OCI-LY3 (cell line): ENCODE results near the gene SERPINI1.

Source experiments
- H2AFZ ChIP-seq: fragments of 200-600, 300-600 bp; shearing (Covaris generic); 2 replicates; pipeline ENCODE4 v1.6.0; 2014; ENCODE audit warnings: antibody characterized with exemption, low read depth, low read length
- H3K27ac ChIP-seq: fragments of 200-600, 300-600 bp; sonication (generic); 2 replicates; pipeline ENCODE4 v1.5.1; 2014; ENCODE audit warnings: mild to moderate bottlenecking, low read length, moderate library complexity, mixed read lengths
- H3K27me3 ChIP-seq: fragments of 200-600, 300-600 bp; sonication (generic); 2 replicates; pipeline ENCODE4 v1.6.1; 2014; ENCODE audit warnings: low read depth, low read length, mixed read lengths
- H3K36me3 ChIP-seq: fragments of 200-600, 300-600 bp; sonication (generic); replicated peaks from 2 replicates; pipeline ENCODE3; 2014; ENCODE audit warnings: low read depth, low read length, mixed read lengths
- H3K4me1 ChIP-seq: fragments of 300-600, 200-600 bp; sonication (generic); 2 replicates; pipeline ENCODE4 v1.6.1; 2014; ENCODE audit warnings: low read length, mixed read lengths
- H3K4me2 ChIP-seq: fragments of 200-600, 300-600 bp; sonication (generic); 2 replicates; pipeline ENCODE4 v1.6.1; 2014; ENCODE audit warnings: low read length, mixed read lengths
- H3K4me3 ChIP-seq: fragments of 300-600, 200-600 bp; sonication (generic); 2 replicates; pipeline ENCODE4 v1.5.1; 2014; ENCODE audit warnings: antibody characterized with exemption, mild to moderate bottlenecking, low read length, moderate library complexity
- H3K79me2 ChIP-seq: fragments of 300-600, 200-600 bp; shearing (Covaris generic); 2 replicates; pipeline ENCODE4 v1.6.1; 2014; ENCODE audit warnings: mild to moderate bottlenecking, low read length, mixed read lengths
- H3K9ac ChIP-seq: fragments of 300-600, 200-600 bp; shearing (Covaris generic); 2 replicates; pipeline ENCODE4 v1.6.0; 2014; ENCODE audit warnings: mild to moderate bottlenecking, low read length, moderate library complexity
- H3K9me3 ChIP-seq: fragments of 200-600, 300-600 bp; shearing (Covaris generic); 2 replicates; pipeline ENCODE4 v1.6.1; 2014; ENCODE audit warnings: low read length, mixed read lengths; ENCODE audit not compliant: insufficient read depth
- H4K20me1 ChIP-seq: fragments of 200-600, 300-600 bp; sonication (generic); 2 replicates; pipeline ENCODE4 v1.6.1; 2016; ENCODE audit warnings: low read length, mixed read lengths; ENCODE audit not compliant: insufficient read depth
- CTCF ChIP-seq: fragments of 200-600, 300-600 bp; sonication (generic); IDR thresholded peaks from 2 replicates; pipeline ENCODE4 v1.5.1; 2014; ENCODE audit warnings: antibody characterized with exemption, low read length, low read depth
- EZH2phosphoT487 ChIP-seq: fragments of 200-600 bp; shearing (Covaris generic); IDR thresholded peaks from 2 replicates; pipeline ENCODE4 v1.6.1; 2018; ENCODE audit warnings: antibody characterized with exemption, mixed run types, low read depth

Gene SERPINI1

GRCh38 chr3:167700926-167701325 lies 34.6 kb upstream of the SERPINI1 start:
- peaks cover 13% of the 10 kb centered on the region for H3K36me3 ChIP-seq
- H4K20me1 ChIP-seq, result peaks cover 1% of the 10 kb centered on the region; the same call in 1 of the 2 replicates
- no peak overlapping the region for H3K4me3 ChIP-seq
- no peak for TF ChIP-seq CTCF
- no peak for TF ChIP-seq EZH2phosphoT487
- H2AFZ ChIP-seq, result no peak overlapping the region
- no peaks in the 10 kb centered on the region for H3K9me3 ChIP-seq
- H3K27me3 ChIP-seq, result no peaks in the 10 kb centered on the region
- H3K79me2 ChIP-seq, result no peaks in the 10 kb centered on the region
- no peaks in the 10 kb centered on the region for H3K4me1 ChIP-seq
- no peak overlapping the region for H3K9ac ChIP-seq
- no peak overlapping the region for H3K27ac ChIP-seq
- H3K4me2 ChIP-seq, result no peak overlapping the region

GRCh38 chr3:167705840-167706239 lies 29.7 kb upstream of the SERPINI1 start:
- Histone ChIP-seq H2AFZ (no peak overlapping the region), H3K4me1 (no peaks in the 10 kb centered on the region), H3K27me3 (no peaks in the 10 kb centered on the region), H3K9me3 (no peaks in the 10 kb centered on the region), H4K20me1 (peaks cover 8% of the 10 kb centered on the region), H3K36me3 (peaks cover 14% of the 10 kb centered on the region), H3K27ac (no peak overlapping the region), H3K79me2 (peaks cover under 1% of the 10 kb centered on the region; the same call in 1 of the 2 replicates), H3K9ac (no peak overlapping the region), H3K4me3 (no peak overlapping the region), H3K4me2 (no peak overlapping the region)
- no peak for TF ChIP-seq CTCF
- TF ChIP-seq EZH2phosphoT487, result no peak

DNA sequence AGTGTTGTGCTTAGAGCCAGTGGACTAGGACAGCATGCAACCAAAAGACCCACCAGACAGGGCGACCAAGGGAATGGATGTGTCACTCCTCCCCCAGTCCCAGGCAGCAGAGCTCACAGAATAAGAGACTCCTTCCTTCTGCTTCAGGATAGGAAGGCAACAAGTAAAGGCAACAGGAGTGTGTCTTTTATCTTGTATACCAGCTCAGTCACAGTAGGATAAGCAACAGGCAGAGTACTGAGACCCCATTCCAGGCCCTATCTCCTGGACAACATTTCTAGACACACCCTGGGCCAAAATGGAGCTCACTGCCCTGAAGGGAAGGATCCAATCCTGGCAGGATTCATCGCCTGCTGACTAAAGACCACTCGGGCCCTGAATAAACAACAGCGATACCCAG lies 25.8 kb upstream of the SERPINI1 start:
- H3K79me2 ChIP-seq, result peaks cover 29% of the 10 kb centered on the region
- H3K4me1 ChIP-seq, result no peaks in the 10 kb centered on the region
- peaks cover 13% of the 10 kb centered on the region for H3K36me3 ChIP-seq

DNA sequence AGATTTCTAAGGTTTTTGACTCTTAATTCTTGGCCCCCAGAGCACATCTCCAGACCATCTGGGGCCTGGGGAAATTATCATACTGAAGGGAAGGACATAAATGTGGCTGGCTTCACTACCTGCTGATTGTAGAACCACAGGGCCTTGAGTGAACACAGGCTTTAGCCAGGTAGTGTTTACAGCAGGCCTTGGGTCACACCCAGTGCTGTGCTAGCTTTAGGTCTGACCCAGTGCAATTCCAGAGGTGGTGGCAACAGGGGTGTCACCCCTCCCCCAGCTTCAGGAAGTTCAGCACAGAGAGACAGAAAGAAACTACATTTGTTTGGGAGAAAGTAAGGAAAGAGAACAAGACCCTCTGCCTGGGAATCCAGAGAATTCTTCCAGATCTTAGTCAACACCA lies 25.0 kb upstream of the SERPINI1 start:
- H4K20me1 ChIP-seq, result peaks cover 42% of the 10 kb centered on the region
- H3K9ac ChIP-seq, result no peak overlapping the region
- H3K27ac ChIP-seq, result no peak overlapping the region
- H3K27me3 ChIP-seq, result no peaks in the 10 kb centered on the region
- H3K79me2 ChIP-seq, result peaks cover 33% of the 10 kb centered on the region
- H3K4me2 ChIP-seq, result no peak overlapping the region
- TF ChIP-seq CTCF, result no peak
- H3K9me3 ChIP-seq, result no peaks in the 10 kb centered on the region
- H3K36me3 ChIP-seq, result peaks cover 13% of the 10 kb centered on the region
- H3K4me3 ChIP-seq, result no peak overlapping the region
- H2AFZ ChIP-seq, result no peak overlapping the region
- H3K4me1 ChIP-seq, result no peaks in the 10 kb centered on the region

More for the DNA sequence above, 25.8 kb upstream of the SERPINI1 start:
- no peak for TF ChIP-seq EZH2phosphoT487
- no peak for TF ChIP-seq CTCF
- Histone ChIP-seq H3K4me3 (no peak overlapping the region), H3K9ac (no peak overlapping the region), H4K20me1 (peaks cover 33% of the 10 kb centered on the region), H3K9me3 (no peaks in the 10 kb centered on the region), H2AFZ (no peak overlapping the region), H3K4me2 (no peak overlapping the region), H3K27ac (no peak overlapping the region), H3K27me3 (no peaks in the 10 kb centered on the region)
